NAMALWA (cell line): ENCODE results near the gene FBXO38.
"Not testable (repeated sequence)": the region's sequence is repeated elsewhere in the genome, so short reads cannot be mapped to it uniquely, and the experiment has no call there.

Experiments
- DNase-seq: peaks from one replicate; pipeline ENCODE4 v3.0.0-alpha.2; 2015; ENCODE audit warnings: low spot score

FBXO38 gene

GRCh38 chr5:148433826-148434225, 50.1 kb downstream of the FBXO38 start:
- no peak for DNase-seq

- DNase-seq = no peak
Observed at GRCh38 chr5:148436029-148436428, 52.3 kb downstream of the FBXO38 start.

DNA sequence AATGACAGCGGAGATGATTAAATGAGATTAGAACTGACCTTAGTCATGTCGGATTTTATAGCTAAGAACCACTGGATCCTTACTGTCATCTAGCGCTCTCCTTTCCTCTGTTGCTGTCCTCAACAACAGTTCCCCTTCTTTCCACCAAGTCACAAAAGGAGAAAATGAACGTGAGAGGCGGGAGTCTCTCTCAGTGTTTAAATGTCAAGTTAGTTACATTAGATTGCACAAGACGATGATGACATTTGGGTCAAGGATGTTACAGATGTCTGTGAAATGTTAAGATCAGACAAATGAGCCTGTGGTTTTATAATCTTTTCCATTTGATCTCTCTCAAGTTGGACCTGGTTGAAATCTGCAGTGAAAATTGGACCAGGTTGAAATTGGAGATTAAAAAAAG, 53.5 kb downstream of the FBXO38 start:
- no peak for DNase-seq

DNA sequence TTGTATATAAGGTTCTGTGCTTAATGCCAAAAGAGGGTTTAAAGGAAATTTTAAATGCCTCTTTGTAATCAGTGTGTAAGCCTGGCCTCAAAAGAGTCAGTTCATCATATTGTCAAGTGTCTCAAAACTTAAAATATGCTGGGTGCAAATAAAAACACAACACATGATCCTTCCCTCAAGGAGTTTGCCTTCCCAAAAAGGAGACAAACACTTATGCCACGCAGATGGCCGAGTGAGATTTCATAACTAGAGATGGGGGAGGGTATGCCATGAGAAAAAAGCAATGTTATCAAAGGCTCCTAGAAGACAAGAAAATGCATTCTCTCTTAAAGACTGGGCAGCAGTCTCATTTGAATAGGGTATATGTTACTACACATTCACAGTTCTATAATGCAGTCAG, 55.2 kb downstream of the FBXO38 start:
- DNase-seq = no peak

- peak; percentile 3 for DNase-seq
Observed at GRCh38 chr5:148443241-148443640, 59.5 kb downstream of the FBXO38 start.

- peak; percentile 77 for DNase-seq
Observed at GRCh38 chr5:148443998-148444397, 60.2 kb downstream of the FBXO38 start.

DNA sequence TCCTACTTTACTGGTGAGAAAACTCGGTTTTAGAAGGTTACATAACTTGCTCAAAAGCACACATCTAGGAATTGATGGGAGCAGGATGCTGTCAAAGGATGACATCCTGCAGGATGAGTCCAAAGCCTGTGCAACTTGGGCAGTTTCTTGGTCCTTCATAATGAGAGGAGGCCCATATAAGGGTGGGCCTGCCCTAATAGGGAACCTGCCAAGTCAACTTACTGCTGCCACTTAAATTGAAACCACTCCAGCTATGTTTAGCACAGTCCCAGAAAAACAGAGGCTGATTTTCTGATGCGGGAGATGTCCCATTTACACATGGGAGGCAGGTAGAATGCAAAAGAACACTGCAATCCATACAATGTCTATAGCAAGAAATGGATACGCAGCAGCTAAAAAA, 61.8 kb downstream of the FBXO38 start:
- DNase-seq = no peak

DNA sequence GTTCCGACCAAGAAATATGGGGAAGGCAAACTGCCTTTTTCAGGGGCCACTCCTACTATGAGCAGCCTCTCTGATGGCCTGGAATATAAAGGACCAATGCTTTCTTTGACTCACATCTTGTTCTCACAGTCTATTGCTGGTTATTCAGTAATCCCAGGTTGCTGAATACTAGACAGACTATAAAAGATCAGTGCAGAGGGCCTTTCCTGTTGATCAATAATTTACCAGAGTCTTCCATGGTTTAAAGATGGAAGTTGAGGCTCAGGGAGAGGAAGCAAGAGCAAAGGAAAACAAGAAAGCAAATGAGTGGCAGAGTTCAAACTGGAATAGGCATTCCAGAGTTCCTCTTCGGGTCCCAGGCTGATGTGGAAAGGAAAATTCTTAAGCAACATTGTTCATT, 62.9 kb downstream of the FBXO38 start:
- no peak for DNase-seq

- no peak for DNase-seq
Observed at GRCh38 chr5:148452499-148453193, 68.9 kb downstream of the FBXO38 start.

DNA sequence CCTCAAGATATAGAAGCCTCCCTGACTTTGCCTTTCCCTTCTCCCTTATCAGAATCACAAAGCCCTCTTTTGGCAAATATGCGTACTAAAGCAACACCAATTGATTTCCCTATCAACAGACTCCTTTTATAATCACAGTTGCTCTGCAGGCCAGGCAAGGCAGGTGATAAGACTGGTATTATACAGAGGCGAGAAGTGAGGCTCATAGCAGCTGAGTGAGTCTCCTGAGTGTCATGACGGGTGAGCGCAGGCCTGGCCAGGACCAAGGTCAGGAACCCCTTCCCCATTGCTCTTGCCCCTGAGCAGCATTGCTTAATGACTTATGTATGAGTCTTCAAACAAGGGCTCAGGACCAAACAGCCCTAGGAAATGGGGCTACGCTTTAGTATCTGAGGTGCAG, 70.8 kb downstream of the FBXO38 start:
- no peak for DNase-seq

GRCh38 chr5:148455185-148455584, 71.4 kb downstream of the FBXO38 start:
- no peak for DNase-seq

GRCh38 chr5:148457183-148457620, 73.4 kb downstream of the FBXO38 start:
- peak; percentile 71 for DNase-seq

DNA sequence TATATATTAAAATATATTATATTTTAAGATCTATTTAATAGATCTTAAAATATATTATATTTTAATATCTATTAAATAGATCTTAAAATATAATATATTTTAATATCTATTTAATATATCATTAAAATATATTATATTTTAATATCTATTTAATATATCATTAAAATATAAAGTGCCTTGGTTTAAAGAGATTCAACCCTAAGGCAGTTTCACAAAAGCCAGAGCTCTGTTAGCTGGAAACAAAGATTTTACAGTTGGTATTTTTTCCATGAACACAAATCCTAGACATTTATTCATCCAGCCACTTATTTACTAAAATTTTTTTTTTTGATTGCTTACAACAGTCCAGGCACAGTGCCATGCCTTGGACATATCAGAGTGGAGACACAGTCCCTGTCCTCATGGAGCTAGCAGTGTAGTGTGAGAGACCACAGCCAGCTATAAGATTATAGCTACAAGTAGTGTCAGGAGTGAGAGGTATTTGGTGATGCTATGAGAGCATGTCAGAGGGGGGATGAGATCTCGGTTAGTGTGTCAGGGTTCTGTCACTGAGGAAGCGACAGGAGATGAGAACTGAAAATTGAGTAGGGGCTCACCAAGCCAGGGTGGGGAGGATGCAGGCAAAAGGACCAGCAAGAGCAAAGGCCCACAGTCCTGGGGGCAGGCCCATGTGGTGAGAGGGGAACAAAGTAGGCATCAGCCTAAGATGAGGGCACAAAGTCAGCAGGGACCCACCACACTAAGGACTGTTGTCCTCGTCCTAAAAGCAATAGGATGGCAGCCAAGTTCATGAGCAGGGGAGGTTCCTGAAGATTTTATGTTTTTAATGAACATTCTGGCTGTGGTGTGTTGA, 74.5 kb downstream of the FBXO38 start:
- DNase-seq = no peak

- no peak for DNase-seq
Observed at GRCh38 chr5:148459669-148460068, 75.9 kb downstream of the FBXO38 start.

DNA sequence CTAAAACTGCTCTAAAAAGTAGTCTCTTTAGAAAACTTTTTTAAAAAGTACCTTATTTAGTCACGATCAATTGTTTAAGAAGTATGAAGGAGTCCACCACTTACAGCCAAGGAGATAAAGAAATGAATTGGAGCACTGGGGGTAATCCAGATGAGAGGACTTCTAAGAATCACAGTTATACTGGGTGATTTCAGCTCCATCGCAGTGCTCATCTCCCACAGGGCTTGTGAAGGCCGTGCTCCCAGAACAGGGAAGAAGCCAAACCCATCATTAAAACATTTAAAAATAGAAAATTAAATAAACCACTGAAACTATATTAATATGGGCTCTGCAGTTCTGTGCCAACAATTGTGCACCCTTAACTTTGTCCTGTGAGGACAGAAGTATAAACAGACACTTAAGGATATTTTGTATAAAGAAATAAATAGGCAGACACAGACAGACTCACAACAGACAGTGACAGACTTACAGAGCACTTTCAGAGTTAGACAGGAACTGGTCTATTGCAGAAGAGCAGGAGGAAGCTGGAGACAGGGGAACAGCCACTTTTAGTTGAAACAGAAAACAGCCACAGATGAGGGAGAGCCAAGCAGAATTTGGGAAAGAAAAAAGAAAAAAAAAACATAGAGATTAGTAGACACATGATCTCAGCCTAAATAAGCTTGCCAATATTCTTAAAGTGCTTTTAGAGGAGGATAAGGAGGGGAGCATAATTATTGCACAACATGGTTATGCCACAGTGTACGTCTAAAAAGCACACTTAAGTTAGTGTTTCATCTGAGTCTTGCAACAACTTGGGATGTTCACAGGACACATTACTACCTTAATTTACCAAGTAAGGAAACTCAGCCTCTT, 81.8 kb downstream of the FBXO38 start:
- no peak for DNase-seq

DNA sequence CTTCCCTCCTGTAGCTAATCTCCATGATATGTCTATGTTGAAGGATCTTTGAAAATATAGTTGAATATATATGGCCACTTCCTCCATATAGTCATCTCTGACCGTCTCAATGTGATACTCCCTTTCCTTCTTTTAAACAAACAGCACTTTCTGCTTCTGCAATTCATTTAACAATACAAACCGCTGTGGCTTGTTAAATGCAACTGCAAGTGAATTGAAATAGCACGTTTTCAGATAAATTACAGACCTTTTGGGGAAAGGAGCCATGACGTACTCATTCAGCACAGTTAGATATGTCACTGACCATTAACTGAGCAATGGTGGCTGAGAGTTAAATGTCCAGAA, 82.5 kb downstream of the FBXO38 start:
- DNase-seq = no peak

GRCh38 chr5:148467958-148468357, 84.2 kb downstream of the FBXO38 start:
- no peak for DNase-seq

DNA sequence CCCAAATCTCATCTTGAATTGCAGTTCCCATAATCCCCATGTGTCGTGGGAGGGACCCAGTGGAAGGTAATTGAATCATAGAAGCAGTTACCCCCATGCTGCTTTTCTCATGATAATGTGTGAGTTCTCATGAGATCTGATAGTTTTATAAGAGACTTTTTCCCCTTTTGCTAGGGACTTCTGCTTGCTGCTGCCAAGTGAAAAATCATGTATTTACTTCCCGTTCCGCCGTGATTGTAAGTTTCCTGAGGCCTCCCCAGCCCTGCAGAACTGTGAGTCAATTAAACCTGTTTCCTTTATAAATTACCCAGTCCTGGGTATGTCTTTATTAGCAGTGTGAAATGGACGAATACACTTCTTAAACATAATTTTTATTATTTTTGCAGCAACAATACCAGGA, 85.0 kb downstream of the FBXO38 start:
- not testable (repeated sequence) for DNase-seq

GRCh38 chr5:148469501-148469935, 85.8 kb downstream of the FBXO38 start:
- DNase-seq = no peak

DNA sequence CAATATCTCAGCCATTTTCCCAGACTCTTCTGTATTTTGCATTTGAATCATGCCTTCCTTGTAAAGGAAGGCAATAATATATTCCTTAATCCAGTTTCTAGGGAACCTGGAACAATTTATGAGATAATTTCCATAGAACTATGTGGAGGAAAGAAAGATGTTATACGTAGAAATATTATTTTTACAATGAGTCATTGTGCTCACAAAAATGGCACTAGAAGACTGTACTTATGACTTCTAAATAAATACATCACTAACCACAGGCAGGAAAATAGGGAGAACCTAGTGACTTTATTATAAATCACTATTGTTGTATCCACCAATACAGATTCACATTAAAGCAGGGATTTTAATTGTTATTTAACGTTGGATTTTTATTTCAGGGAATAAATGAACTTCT, 87.6 kb downstream of the FBXO38 start:
- no peak for DNase-seq

- DNase-seq = no peak
Observed at GRCh38 chr5:148474025-148474511, 90.3 kb downstream of the FBXO38 start.

DNA sequence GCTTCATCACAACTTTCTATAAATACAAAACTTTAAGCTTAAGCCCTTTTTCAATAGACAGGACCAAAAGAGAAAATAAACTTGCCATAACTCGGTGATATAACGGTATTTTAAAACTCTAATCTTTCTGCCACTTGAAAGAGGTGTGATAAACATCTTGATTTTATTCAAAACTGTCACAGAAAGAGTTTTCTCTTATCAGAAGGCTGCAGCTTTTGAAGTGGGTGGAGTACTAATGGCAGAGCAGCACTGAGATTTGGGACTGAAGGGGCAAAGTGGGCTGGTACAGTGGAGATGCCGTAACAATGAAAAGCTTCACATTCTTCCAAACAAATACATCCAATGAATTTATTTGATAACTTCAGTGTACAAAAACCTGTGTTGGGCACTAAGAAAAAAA, 92.5 kb downstream of the FBXO38 start:
- no peak for DNase-seq
